A673 (cell line): ENCODE data around the gene IDH2. TPM values are rescaled to one million over a fixed set of nuclear protein-coding genes. Genes with fewer than 3 reads are reported as not detected.
"Not testable (repeated sequence)": the region's sequence is repeated elsewhere in the genome, so short reads cannot be mapped to it uniquely, and the experiment has no call there.

ENCODE experiments used
- Bru-seq: library from RNA; stranded (reverse); fragments of 400-500 nt; gene quantifications from one replicate; lab custom pipeline; 2021; lab: Mats Ljungman, UMichigan
- BruChase-seq, 2 experiments: library from RNA; stranded (reverse); fragments of 400-500 nt; gene quantifications; one replicate each; lab custom pipeline; 2021; lab: Mats Ljungman, UMichigan
- BruUV-seq: library from RNA; stranded (reverse); fragments of 400-500 nt; replicated peaks from 2 replicates; lab custom pipeline; 2021; lab: Mats Ljungman, UMichigan
- CTCF ChIA-PET: fragments of 300-600 bp; sonication (Branson Sonifier 250); formaldehyde crosslinking; loops from one replicate; lab custom pipeline; 2022; ENCODE audit warnings: antibody characterized with exemption; lab: Charles Lee
- POLR2A ChIA-PET: fragments of 300-600 bp; sonication (Branson Sonifier 250); formaldehyde crosslinking; loops from one replicate; lab custom pipeline; 2022; ENCODE audit warnings: antibody characterized with exemption; ENCODE audit not compliant: low non-redundant PET; lab: Charles Lee
- DNase-seq: peaks from one replicate; pipeline ENCODE4 v3.0.0-alpha.2; 2015; ENCODE audit warnings: low spot score
- H3K27ac ChIP-seq: fragments of 200-600 bp; sonication (generic); 2 replicates; pipeline ENCODE4 v1.5.1; 2016; ENCODE audit warnings: mixed run types, low read depth, mild to moderate bottlenecking, mixed read lengths, antibody characterized with exemption, low read length; ENCODE audit not compliant: poor library complexity, severe bottlenecking
- H3K27me3 ChIP-seq: fragments of 200-600 bp; sonication (generic); replicated peaks from 2 replicates; pipeline ENCODE4 v1.6.1; 2017; ENCODE audit warnings: mixed run types, low read depth, mild to moderate bottlenecking, mixed read lengths, antibody characterized with exemption, low read length; ENCODE audit not compliant: insufficient read depth, poor library complexity
- H3K36me3 ChIP-seq: fragments of 200-600 bp; sonication (generic); 2 replicates; pipeline ENCODE4 v1.6.1; 2016; ENCODE audit warnings: mixed run types, mild to moderate bottlenecking, mixed read lengths, antibody characterized with exemption, low read length; ENCODE audit not compliant: insufficient read depth, poor library complexity, severe bottlenecking
- H3K4me1 ChIP-seq: fragments of 200-600 bp; sonication (generic); 2 replicates; pipeline ENCODE4 v1.6.1; 2017; ENCODE audit warnings: mixed run types, mild to moderate bottlenecking, mixed read lengths, antibody characterized with exemption, low read length; ENCODE audit not compliant: insufficient read depth, poor library complexity, severe bottlenecking
- H3K4me3 ChIP-seq: fragments of 200-600 bp; sonication (generic); 2 replicates; pipeline ENCODE4 v1.5.1; 2016; ENCODE audit warnings: low read depth, mixed run types, mild to moderate bottlenecking, mixed read lengths, low read length; ENCODE audit not compliant: poor library complexity, severe bottlenecking
- H3K9me3 ChIP-seq: fragments of 200-600 bp; sonication (generic); 2 replicates; pipeline ENCODE4 v1.6.1; 2016; ENCODE audit warnings: mixed run types, low read depth, mild to moderate bottlenecking, mixed read lengths, antibody characterized with exemption, low read length; ENCODE audit not compliant: poor library complexity, severe bottlenecking
- EZH2 ChIP-seq: fragments of 200-600 bp; sonication (generic); IDR thresholded peaks from 2 replicates; pipeline ENCODE4 v1.6.1; 2017; ENCODE audit warnings: borderline replicate concordance, low read depth, mild to moderate bottlenecking, mixed read lengths, antibody characterized with exemption, low read length; ENCODE audit not compliant: poor library complexity, severe bottlenecking
- intact Hi-C: fragments of 100-400 bp; cut with micrococcal nuclease; formaldehyde crosslinking; loops from one replicate; pipeline ENCODE4 v1.10.0; 2022; ENCODE audit not compliant: unreplicated experiment
- long read RNA-seq: library from polyadenylated mRNA; stranded (forward); transcript quantifications from one replicate; pipeline ENCODE4 v2.0.0, GENCODE V29; 2022
- total RNA-seq: library from RNA; stranded (reverse); gene quantifications from 2 replicates; pipeline ENCODE4 v1.2.3, GENCODE V29; 2021
- TF ChIP-seq, protein P1 (sequence below): fragments of 300-800, 200-600 bp; sonication (generic); conservative IDR thresholded peaks from 2 replicates; pipeline ENCODE4 v1.5.1; 2017; ENCODE audit warnings: low read depth, mild to moderate bottlenecking, antibody characterized with exemption, low read length, moderate library complexity, mixed read lengths

Gene IDH2
- total RNA-seq = 99.0 and 120 TPM in 2 replicates
- Bru-seq, nascent RNA = percentile 71 among the genes with signal in this experiment
- percentile 62 among the genes with signal in this experiment for BruChase-seq, experiment 1, labeled RNA remaining after a 2-hour chase
- percentile 75 among the genes with signal in this experiment for BruChase-seq, experiment 2, labeled RNA remaining after a 6-hour chase
- long read RNA-seq, transcript IDH2-204 (9 exons, 1,449 nt) = minor isoform, 12 of 498 reads
- long read RNA-seq, transcript IDH2-201 (11 exons, 2,694 nt) = major isoform, 428 of 498 reads
- long read RNA-seq, partial matches to known transcripts = 28 of 498 reads
- long read RNA-seq, other reads (novel, unspliced or antisense) = 30 of 498 reads

DNA sequence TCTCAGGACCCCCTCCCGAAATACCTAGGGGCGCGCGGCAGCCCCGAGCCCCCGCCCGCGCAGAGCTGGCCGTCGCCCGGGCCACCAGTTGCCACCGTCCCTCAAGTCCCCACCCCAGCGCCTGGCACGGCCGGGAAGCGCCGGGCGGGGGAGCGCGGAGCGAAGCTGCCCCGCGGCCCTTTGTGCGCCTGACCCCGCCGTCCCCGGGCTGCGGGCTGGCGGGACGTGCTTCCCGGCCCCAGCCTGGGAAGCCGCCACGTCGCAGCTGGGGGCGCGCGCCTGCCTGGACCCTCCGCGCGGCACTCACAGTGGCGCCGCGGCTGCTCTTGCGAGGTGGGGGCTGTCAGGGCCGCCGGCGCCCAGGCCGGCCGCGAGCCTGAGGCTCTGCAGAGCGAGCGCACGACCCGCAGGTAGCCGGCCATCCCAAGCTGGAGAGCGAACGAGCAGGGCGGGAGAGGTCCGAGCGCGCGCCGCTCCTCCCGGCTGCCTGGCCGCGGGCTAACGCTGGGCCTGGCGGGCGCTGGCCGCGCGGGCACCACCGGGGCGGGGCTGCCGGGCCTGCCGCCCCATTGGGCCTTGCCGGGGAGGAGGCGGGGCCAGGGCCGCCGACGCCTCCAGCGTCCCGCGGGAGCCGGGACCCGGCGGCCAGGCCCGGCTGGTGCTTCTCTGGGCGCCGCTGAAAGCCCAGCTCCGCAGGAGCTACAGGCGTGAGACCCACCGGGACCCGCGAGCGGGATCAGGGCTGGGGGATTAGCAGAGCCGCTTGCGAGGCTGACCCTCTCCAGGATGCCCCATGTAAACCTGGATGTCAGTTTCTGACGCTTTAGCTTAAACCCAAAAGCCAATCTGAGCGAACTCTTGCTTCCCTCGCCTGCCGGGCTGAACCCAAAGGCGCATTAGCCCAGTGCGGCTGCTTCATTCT lies at the start of gene IDH2:
Gene IDH2 (minus strand): TSS at position 500 of the 922 bp plus-strand sequence. CDS start 78 bp downstream, at position 422.
- DNase-seq = peak; percentile 89
- no TSS peak for BruUV-seq
- CTCF ChIA-PET = interaction anchor here (0.6 kb wide), 1 partner anchor 16 kb away, joined by 3 read pairs; no protein-coding TSS in a partner anchor
- POLR2A ChIA-PET = interaction anchor here (0.6 to 1.0 kb wide), 3 partner anchors 10 to 117 kb away, joined by 3 to 7 read pairs (median 3); no protein-coding TSS in a partner anchor
- Histone ChIP-seq H3K27me3 (no peaks in the 10 kb centered on the region), H3K27ac (peak within 1 kb of the TSS; percentile 93), H3K4me1 (peaks cover 30% of the 10 kb centered on the region), H3K36me3 (no peaks in the 10 kb centered on the region), H3K9me3 (no peaks in the 10 kb centered on the region), H3K4me3 (peak within 1 kb of the TSS; percentile 96)
- intact Hi-C loops = no loop called here
- TF ChIP-seq, protein P1, sequence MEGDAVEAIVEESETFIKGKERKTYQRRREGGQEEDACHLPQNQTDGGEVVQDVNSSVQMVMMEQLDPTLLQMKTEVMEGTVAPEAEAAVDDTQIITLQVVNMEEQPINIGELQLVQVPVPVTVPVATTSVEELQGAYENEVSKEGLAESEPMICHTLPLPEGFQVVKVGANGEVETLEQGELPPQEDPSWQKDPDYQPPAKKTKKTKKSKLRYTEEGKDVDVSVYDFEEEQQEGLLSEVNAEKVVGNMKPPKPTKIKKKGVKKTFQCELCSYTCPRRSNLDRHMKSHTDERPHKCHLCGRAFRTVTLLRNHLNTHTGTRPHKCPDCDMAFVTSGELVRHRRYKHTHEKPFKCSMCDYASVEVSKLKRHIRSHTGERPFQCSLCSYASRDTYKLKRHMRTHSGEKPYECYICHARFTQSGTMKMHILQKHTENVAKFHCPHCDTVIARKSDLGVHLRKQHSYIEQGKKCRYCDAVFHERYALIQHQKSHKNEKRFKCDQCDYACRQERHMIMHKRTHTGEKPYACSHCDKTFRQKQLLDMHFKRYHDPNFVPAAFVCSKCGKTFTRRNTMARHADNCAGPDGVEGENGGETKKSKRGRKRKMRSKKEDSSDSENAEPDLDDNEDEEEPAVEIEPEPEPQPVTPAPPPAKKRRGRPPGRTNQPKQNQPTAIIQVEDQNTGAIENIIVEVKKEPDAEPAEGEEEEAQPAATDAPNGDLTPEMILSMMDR = no peak
- TF ChIP-seq EZH2 = no peak

DNA sequence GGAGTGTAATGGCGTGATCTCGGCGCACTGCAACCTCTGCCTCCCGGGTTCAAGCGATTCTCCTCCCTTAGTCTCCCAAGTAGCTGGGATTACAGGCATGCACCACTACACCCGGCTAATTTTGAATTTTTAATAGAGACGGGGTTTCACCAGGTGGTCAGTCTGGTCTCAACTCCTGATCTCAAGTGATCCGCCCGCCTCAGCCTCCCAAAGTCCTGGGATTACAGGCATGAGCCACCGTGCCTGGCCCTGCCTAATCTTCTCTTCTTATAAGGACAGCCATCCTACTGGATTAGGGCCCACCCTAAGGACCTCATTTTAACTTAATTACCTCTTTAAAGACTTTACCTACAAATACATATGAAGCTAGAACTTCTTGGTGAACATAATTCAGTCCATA lies 48.3 kb upstream of the IDH2 start:
- H3K27me3 ChIP-seq, H3K9me3 ChIP-seq, DNase-seq, H3K27ac ChIP-seq, H3K4me1 ChIP-seq, intact Hi-C loops, H3K4me3 ChIP-seq, BruUV-seq, POLR2A ChIA-PET, H3K36me3 ChIP-seq: not testable (repeated sequence)
- CTCF ChIA-PET = interaction anchor here (0.6 to 1.2 kb wide), 2 partner anchors 71 to 368 kb away, joined by 6 read pairs; no protein-coding TSS in a partner anchor

DNA sequence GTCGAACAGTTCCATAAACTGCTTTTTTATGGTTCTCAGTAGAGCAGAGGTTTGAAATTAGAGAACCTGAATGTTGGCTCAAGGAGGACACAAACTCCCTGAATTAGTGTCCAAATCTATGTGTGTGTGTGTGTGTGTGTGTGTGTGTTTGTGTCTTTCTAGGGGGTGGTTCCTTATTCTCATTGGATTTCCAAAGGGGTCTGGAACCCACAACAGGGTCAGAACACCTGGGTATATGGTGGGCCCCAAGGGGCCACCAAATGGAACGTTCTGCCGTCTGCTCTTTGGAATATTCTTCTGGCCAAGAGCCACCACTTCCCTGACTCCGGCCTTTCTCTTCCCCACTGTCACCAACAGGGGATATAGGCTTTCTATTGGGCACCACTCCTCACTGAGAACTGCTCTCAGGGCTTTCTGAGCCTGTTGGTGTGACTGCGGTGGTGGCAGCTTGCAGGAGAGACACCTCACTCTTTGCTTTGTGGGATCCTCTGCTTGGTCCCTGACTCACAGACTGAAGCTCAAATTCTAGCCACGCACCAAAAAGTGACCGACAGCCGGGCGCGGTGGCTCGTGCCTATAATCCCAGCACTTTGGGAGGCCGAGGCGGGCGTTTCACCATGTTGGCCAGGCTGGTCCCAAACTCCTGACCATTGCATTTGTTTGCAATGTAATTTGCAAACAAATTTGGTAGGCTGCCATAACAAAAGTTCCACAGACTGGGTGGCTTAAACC lies 47.5 kb upstream of the IDH2 start:
- Histone ChIP-seq H3K27me3 (no peaks in the 10 kb centered on the region), H3K27ac (no peak overlapping the region), H3K4me1 (no peaks in the 10 kb centered on the region), H3K36me3 (no peaks in the 10 kb centered on the region), H3K4me3 (no peak overlapping the region), H3K9me3 (no peaks in the 10 kb centered on the region)
- ChIA-PET POLR2A (no interaction called here), CTCF (interaction anchor here (1.1 kb wide), 1 partner anchor 71 kb away, joined by 3 read pairs; no protein-coding TSS in a partner anchor)
- BruUV-seq = no TSS peak
- intact Hi-C loops = loop anchor here (10.0 kb wide), 1 partner anchor 785 kb away; the partner anchor contains the start of genes HDDC3 and UNC45A
- DNase-seq = no peak
- TF ChIP-seq, protein P1 = no peak
- no peak for TF ChIP-seq EZH2

DNA sequence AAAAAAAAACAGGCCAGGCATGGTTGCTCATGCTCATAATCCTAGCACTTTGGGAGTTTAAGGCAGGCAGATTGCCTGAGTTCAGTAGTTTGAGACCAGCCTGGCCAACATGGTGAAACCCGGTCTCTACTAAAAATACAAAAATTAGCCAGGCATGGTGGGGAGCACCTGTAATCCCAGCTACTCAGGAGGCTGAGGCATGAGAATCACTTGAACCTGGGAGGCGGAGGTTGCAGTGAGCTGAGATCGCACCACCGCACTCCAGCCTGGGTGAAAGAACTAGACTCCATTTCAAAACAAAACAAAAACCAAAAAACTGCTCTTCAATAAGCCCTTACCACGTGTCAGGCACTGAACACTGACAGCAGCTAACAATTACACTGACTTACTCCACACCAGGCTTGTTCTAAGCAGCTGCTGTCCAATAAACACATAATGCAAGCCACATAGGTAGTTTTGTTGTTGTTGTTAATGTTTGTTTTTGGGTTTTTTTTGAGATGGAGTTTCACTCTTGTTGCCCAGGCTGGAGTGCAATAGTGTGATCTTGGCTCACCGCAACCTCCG lies 44.0 kb upstream of the IDH2 start:
- H3K27me3 ChIP-seq, H3K4me1 ChIP-seq, H3K9me3 ChIP-seq, POLR2A ChIA-PET, H3K27ac ChIP-seq, DNase-seq, BruUV-seq, H3K36me3 ChIP-seq, H3K4me3 ChIP-seq: not testable (repeated sequence)
- intact Hi-C loops = loop anchor here (10.0 kb wide), 1 partner anchor 789 kb away; the partner anchor contains the start of genes HDDC3 and UNC45A
- CTCF ChIA-PET = interaction anchor here (0.7 kb wide), 1 partner anchor 75 kb away, joined by 3 read pairs; no protein-coding TSS in a partner anchor
